GM23248 (cell line): ENCODE measurements around the gene REG3G. TPM values are rescaled to one million over a fixed set of nuclear protein-coding genes. Genes with fewer than 3 reads are reported as not detected.

Source experiments
- DNase-seq: peaks from one replicate; pipeline ENCODE4 v3.0.0-alpha.2; 2015
- H2AFZ ChIP-seq: fragments of 200-600 bp; sonication (generic); 2 replicates; pipeline ENCODE4 v1.6.1; 2016; ENCODE audit warnings: antibody characterized with exemption
- H3F3A ChIP-seq: fragments of 200-600 bp; sonication (generic); 2 replicates; pipeline ENCODE4 v1.6.1; 2016; ENCODE audit warnings: mild to moderate bottlenecking, antibody characterized with exemption, mixed run types; ENCODE audit not compliant: insufficient read depth
- H3K27ac ChIP-seq: fragments of 200-600 bp; sonication (generic); 2 replicates; pipeline ENCODE4 v1.5.1; 2016; ENCODE audit warnings: mild to moderate bottlenecking
- H3K27me3 ChIP-seq: fragments of 200-600 bp; sonication (generic); replicated peaks from 2 replicates; pipeline ENCODE4 v1.6.1; 2016; ENCODE audit warnings: mild to moderate bottlenecking; ENCODE audit not compliant: insufficient read depth
- H3K36me3 ChIP-seq: fragments of 200-600 bp; sonication (generic); 2 replicates; pipeline ENCODE4 v1.6.1; 2016; ENCODE audit warnings: low read depth, mild to moderate bottlenecking
- H3K4me1 ChIP-seq: fragments of 200-600 bp; sonication (generic); 2 replicates; pipeline ENCODE4 v1.6.1; 2016; ENCODE audit warnings: mild to moderate bottlenecking; ENCODE audit not compliant: insufficient read depth
- H3K4me2 ChIP-seq: fragments of 200-600 bp; sonication (generic); one replicate; pipeline ENCODE4 v1.6.1; 2016; ENCODE audit warnings: mild to moderate bottlenecking; ENCODE audit not compliant: unreplicated experiment
- H3K4me3 ChIP-seq: fragments of 200-600 bp; sonication (generic); 2 replicates; pipeline ENCODE4 v1.5.1; 2016; ENCODE audit warnings: mild to moderate bottlenecking
- H3K79me2 ChIP-seq: fragments of 200-600 bp; sonication (generic); 2 replicates; pipeline ENCODE4 v1.6.1; 2016; ENCODE audit warnings: mild to moderate bottlenecking; ENCODE audit not compliant: insufficient read depth
- H3K9ac ChIP-seq: fragments of 200-600 bp; sonication (generic); 2 replicates; pipeline ENCODE4 v1.6.1; 2016; ENCODE audit warnings: mild to moderate bottlenecking
- H3K9me2 ChIP-seq: fragments of 200-600 bp; sonication (generic); 2 replicates; pipeline ENCODE4 v1.6.1; 2016; ENCODE audit warnings: mixed run types, mild to moderate bottlenecking, moderate library complexity; ENCODE audit not compliant: insufficient read depth
- H3K9me3 ChIP-seq: fragments of 200-600 bp; sonication (generic); one replicate; pipeline ENCODE4 v1.6.1; 2017; ENCODE audit warnings: low read depth
- H4K20me1 ChIP-seq: fragments of 200-600 bp; sonication (generic); 2 replicates; pipeline ENCODE4 v1.6.0; 2016; ENCODE audit not compliant: insufficient read depth
- EZH2 ChIP-seq: fragments of 200-600 bp; sonication (generic); IDR thresholded peaks from 2 replicates; pipeline ENCODE4 v1.6.1; 2018; ENCODE audit warnings: antibody characterized with exemption, mild to moderate bottlenecking; ENCODE audit not compliant: insufficient read depth, poor library complexity, severe bottlenecking
- EZH2phosphoT487 ChIP-seq: fragments of 200-600 bp; sonication (generic); IDR thresholded peaks from 2 replicates; pipeline ENCODE4 v1.6.1; 2018; ENCODE audit warnings: antibody characterized with exemption, moderate library complexity, mild to moderate bottlenecking, low read depth; ENCODE audit not compliant: insufficient read depth
- WGBS, 2 experiments: methylation state at CpG; one replicate each; pipeline ENCODE4 v1.1.6; 2015 to 2017; ENCODE audit warnings: low lambda C conversion rate in 2 of 2, low coverage in 1 of 2; ENCODE audit errors: missing lambda C conversion rate in 2 of 2; 5-methylcytosine and 5-hydroxymethylcytosine counted together
- in situ Hi-C: fragments of 300-500 bp; cut with MboI; formaldehyde crosslinking; loops from 2 replicates; pipeline ENCODE4 v1.15.0; 2020
- polyA plus RNA-seq: library from polyadenylated mRNA; unstranded; fragments of >200 nt; fragmentation: Nextera tagmentation; extraction: Ambion mirVana; gene quantifications from 2 replicates; pipeline ENCODE4 v1.2.1, GENCODE V29; 2016
- total RNA-seq: library from RNA; depleted of rRNA; stranded (reverse); fragments of >200 nt; shearing (Covaris generic); gene quantifications from 2 replicates; pipeline ENCODE4 v1.2.3, GENCODE V29; 2014

Gene REG3G
- total and polyA plus RNA-seq, 2 experiments from 2014 or later, result not detected

DNA sequence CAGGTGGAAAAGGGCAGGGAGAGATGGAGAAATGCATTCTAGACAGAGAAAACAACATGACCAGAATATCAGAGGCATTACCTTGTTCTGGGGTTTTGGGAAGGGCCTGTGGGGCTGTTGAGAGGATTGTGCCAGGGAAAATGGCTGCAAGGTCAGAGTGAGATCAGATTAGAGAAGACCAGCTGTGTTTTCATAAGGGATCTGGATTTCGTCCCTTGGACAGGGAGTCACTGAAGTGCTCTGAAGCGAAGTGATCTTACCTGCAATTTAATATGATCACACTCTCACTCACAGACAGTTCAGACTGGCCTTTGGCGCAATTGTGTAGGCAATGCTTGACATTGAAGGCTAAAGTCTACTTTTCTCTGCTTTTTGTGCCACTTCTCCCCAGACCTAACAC is 20.3 kb upstream of the REG3G start:
- H3K4me1 ChIP-seq, result no peaks in the 10 kb centered on the region
- no peak for TF ChIP-seq EZH2
- no peak for TF ChIP-seq EZH2phosphoT487
- no peaks in the 10 kb centered on the region for H3K36me3 ChIP-seq
- H2AFZ ChIP-seq, result no peak overlapping the region
- in situ Hi-C loops, result no loop called here
- no peaks in the 10 kb centered on the region for H3K9me2 ChIP-seq
- H3K27ac ChIP-seq, result no peak overlapping the region
- H3K9ac ChIP-seq, result no peak overlapping the region
- no peaks in the 10 kb centered on the region for H3K27me3 ChIP-seq
- no peaks in the 10 kb centered on the region for H4K20me1 ChIP-seq
- H3K79me2 ChIP-seq, result no peaks in the 10 kb centered on the region
- no peaks in the 10 kb centered on the region for H3F3A ChIP-seq
- DNase-seq, result no peak
- 3 to 7% methylated on average over 3 of the region's 3 CpGs for WGBS, 2 experiments
- H3K9me3 ChIP-seq, result no peaks in the 10 kb centered on the region
- H3K4me3 ChIP-seq, result no peak overlapping the region
- no peak overlapping the region for H3K4me2 ChIP-seq

DNA sequence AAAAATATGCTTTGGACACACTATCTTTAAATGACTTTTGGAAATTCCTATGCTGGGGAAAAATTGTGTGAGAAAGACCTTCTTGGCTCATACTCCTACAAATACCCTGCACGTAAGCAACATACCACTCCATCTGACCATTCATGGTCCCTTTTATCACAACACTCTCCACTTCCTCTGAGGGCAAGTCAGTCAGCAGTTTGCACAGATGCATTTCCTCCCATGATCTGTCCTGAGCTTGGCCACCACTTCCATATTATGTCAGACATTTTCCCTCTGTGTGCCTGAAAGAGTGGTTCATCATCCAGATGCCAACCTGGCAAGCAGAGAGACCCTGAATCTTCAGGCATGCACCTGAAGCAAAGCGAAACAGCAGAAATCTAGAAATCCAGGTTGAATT is 16.1 kb upstream of the REG3G start:
- TF ChIP-seq EZH2 (no peak), EZH2phosphoT487 (no peak)
- no peaks in the 10 kb centered on the region for H4K20me1 ChIP-seq
- in situ Hi-C loops, result no loop called here
- no peak overlapping the region for H3K4me2 ChIP-seq
- no peak overlapping the region for H3K9ac ChIP-seq
- 6 to 13% methylated on average over 2 of the region's 2 CpGs for WGBS, 2 experiments
- H2AFZ ChIP-seq, result no peak overlapping the region
- no peaks in the 10 kb centered on the region for H3K9me2 ChIP-seq
- H3K27me3 ChIP-seq, result no peaks in the 10 kb centered on the region
- H3K79me2 ChIP-seq, result no peaks in the 10 kb centered on the region
- no peak overlapping the region for H3K4me3 ChIP-seq
- DNase-seq, result no peak
- no peaks in the 10 kb centered on the region for H3K36me3 ChIP-seq
- no peaks in the 10 kb centered on the region for H3K9me3 ChIP-seq
- no peak overlapping the region for H3K27ac ChIP-seq
- no peaks in the 10 kb centered on the region for H3F3A ChIP-seq
- no peaks in the 10 kb centered on the region for H3K4me1 ChIP-seq

DNA sequence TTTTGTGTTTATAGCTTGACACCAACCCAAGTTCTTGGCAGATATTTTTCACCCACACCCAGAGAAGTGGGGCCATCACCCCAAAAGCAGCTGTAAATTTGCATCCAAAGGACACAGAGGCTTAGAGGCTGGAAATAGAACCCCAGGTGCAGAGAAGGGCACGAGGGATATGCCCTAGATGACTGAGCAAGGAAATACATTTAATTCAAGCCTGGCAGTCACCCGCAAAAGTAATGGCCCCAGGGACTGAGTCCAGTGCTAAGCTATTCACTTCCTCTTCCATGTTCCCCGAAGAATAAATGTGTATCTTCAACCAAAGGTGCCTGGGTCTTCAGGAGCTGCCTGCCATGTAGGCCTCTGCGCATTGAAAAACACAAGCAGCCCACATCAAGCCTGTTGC is 14.0 kb upstream of the REG3G start:
- no peaks in the 10 kb centered on the region for H3K36me3 ChIP-seq
- H3K9me2 ChIP-seq, result no peaks in the 10 kb centered on the region
- no peaks in the 10 kb centered on the region for H3F3A ChIP-seq
- no peak overlapping the region for H3K27ac ChIP-seq
- DNase-seq, result no peak
- no peaks in the 10 kb centered on the region for H3K79me2 ChIP-seq
- TF ChIP-seq EZH2phosphoT487 (no peak), EZH2 (no peak)
- H3K4me1 ChIP-seq, result no peaks in the 10 kb centered on the region
- H3K4me2 ChIP-seq, result no peak overlapping the region
- H3K9me3 ChIP-seq, result no peaks in the 10 kb centered on the region
- no peak overlapping the region for H3K9ac ChIP-seq
- no peaks in the 10 kb centered on the region for H4K20me1 ChIP-seq
- H3K4me3 ChIP-seq, result no peak overlapping the region
- no peak overlapping the region for H2AFZ ChIP-seq
- WGBS, 2 experiments, result 20% methylated on average over 4 of the region's 4 CpGs
- in situ Hi-C loops, result no loop called here
- no peaks in the 10 kb centered on the region for H3K27me3 ChIP-seq

DNA sequence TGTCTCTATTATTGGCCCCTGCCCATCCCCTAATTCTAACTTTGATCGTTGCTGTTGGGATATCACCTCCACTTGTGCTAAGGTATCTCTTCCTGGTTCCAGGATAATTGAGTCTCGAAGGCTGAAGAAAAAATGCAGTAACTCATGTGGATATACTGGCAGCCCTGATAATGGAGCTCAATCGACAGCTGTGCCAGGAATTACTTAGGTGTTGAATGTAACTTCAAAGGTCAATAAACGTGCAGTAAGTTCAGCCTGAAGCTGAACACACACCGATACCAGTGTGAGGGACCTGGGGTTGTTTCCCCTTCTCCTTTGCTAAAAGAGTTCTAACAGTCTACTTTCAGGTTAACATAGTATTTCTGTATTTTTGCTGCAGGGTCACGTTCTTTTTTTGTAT is 11.9 kb upstream of the REG3G start:
- WGBS, 2 experiments, result 3 to 6% methylated on average over 6 of the region's 6 CpGs
- H3K9me3 ChIP-seq, result no peaks in the 10 kb centered on the region
- in situ Hi-C loops, result no loop called here
- no peak for TF ChIP-seq EZH2phosphoT487
- no peak for TF ChIP-seq EZH2
- no peak overlapping the region for H3K9ac ChIP-seq
- no peak for DNase-seq
- H3K79me2 ChIP-seq, result no peaks in the 10 kb centered on the region
- no peaks in the 10 kb centered on the region for H3F3A ChIP-seq
- no peak overlapping the region for H3K4me2 ChIP-seq
- no peaks in the 10 kb centered on the region for H4K20me1 ChIP-seq
- H3K9me2 ChIP-seq, result no peaks in the 10 kb centered on the region
- H3K4me1 ChIP-seq, result no peaks in the 10 kb centered on the region
- no peaks in the 10 kb centered on the region for H3K36me3 ChIP-seq
- no peak overlapping the region for H2AFZ ChIP-seq
- H3K27me3 ChIP-seq, result no peaks in the 10 kb centered on the region
- no peak overlapping the region for H3K4me3 ChIP-seq
- no peak overlapping the region for H3K27ac ChIP-seq

DNA sequence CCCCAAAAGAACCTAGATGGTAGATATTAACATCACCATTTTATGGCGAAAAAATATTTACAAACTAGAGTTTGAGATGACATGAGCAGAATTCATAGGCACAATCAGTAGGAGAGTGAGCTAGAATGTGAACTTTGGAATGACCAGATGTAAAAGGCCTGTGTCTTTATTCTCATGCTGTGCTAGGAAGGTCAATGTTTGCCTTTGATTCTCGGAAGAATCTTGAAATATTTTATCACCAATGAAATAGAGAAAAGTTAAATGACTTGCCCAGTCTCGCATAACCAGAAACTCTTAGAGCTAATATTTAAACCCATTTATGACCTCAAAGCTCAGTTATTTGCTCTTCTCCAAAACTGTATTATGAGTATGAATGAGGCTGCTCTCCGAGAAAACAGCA is 9.2 kb upstream of the REG3G start:
- Histone ChIP-seq H3K4me2 (no peak overlapping the region), H4K20me1 (no peaks in the 10 kb centered on the region), H3K27me3 (no peaks in the 10 kb centered on the region), H3K4me1 (no peaks in the 10 kb centered on the region), H3K27ac (no peak overlapping the region), H3K9me3 (no peaks in the 10 kb centered on the region), H3F3A (no peaks in the 10 kb centered on the region), H3K9ac (no peak overlapping the region), H3K36me3 (no peaks in the 10 kb centered on the region), H3K9me2 (no peaks in the 10 kb centered on the region), H3K79me2 (no peaks in the 10 kb centered on the region), H2AFZ (no peak overlapping the region), H3K4me3 (no peak overlapping the region)
- TF ChIP-seq EZH2phosphoT487, result no peak
- no peak for TF ChIP-seq EZH2
- in situ Hi-C loops, result no loop called here
- DNase-seq, result no peak
- WGBS, 2 experiments, result 6 to 8% methylated on average over 4 of the region's 4 CpGs
